Epithelial cell of esophagus (primary cell): Measurements from ENCODE around the gene OR52W1.

ENCODE experiments used
- DNase-seq: peaks from one replicate; pipeline ENCODE4 v3.0.0; 2010; ENCODE audit warnings: low read depth
- H3K4me3 ChIP-seq: 2 replicates; pipeline ENCODE4 v1.5.1; 2011; ENCODE audit warnings: mild to moderate bottlenecking, low read length, control low read depth
- CTCF ChIP-seq: IDR thresholded peaks from 2 replicates; pipeline ENCODE4 v1.5.1; 2011; ENCODE audit warnings: low read depth, mild to moderate bottlenecking, low read length, control low read depth, inconsistent platforms; ENCODE audit not compliant: insufficient read depth; ENCODE audit errors: missing control alignments

OR52W1 gene

GRCh38 chr11:6203327-6203726 lies 4.3 kb downstream of the OR52W1 start:
- H3K4me3 ChIP-seq, result no peak overlapping the region
- TF ChIP-seq CTCF, result no peak
- no peak for DNase-seq

DNA sequence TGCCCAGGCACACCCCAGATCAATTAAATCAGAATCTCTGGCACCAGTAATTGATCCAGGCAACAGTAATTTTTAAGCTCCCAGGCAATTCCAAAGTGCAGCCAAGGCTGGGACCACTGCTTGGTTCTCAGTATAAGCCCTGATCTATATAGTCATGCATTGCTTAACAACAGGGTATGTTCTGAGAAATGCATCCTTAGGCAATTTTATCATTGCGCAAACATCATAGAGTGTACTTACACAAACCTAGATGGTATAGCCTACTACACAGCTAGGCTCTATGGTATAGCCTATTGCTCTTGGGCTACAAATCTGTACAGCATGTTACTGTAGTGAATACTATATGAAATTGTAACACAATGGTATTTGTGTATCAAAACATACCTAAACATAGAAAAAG lies 5.7 kb downstream of the OR52W1 start:
- TF ChIP-seq CTCF, result no peak
- DNase-seq, result peak; percentile 71
- no peak overlapping the region for H3K4me3 ChIP-seq

GRCh38 chr11:6205366-6205765 lies 6.3 kb downstream of the OR52W1 start, which contains the start of gene C11orf42:
C11orf42 (plus strand) TSS chr11:6205557; CDS start chr11:6205616, 59 bp downstream.
- no peak for DNase-seq
- TF ChIP-seq CTCF, result no peak
- H3K4me3 ChIP-seq, result no peak within 1 kb of the TSS

DNA sequence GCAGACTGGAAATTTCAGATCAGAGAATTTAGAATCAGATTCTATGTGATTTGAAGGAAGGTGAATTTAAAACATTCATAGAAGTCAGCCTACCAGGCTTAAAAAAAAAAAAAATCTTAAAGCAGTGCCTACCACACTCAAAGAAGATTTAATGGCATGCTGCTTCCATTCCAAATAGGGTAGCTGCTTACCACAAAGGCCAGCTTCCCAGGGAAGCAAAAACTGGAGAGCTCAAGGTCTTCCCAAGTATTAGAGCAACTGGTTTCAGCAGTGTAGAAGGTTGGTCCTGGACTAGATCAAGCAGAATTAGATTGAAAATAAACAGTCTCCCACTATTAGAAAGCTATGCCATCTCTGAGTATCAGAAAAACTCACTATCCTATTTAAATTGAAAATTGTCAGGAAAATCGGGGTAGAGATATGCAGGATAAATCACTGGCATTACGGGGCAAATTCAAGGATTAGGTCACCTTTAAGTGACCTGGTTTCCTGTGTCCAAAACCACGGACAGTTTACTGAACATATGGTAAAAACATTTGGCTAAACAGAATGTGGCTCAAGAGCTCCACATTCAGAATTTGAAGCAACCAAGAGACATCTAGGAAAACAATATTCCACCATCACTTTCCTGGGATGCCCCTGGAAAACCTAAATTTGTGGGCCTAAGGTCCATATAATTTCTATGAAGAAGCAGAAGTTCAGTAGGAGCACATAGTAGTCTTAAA lies 7.6 kb downstream of the OR52W1 start:
- no peak for DNase-seq
- no peak for TF ChIP-seq CTCF
- no peak overlapping the region for H3K4me3 ChIP-seq

DNA sequence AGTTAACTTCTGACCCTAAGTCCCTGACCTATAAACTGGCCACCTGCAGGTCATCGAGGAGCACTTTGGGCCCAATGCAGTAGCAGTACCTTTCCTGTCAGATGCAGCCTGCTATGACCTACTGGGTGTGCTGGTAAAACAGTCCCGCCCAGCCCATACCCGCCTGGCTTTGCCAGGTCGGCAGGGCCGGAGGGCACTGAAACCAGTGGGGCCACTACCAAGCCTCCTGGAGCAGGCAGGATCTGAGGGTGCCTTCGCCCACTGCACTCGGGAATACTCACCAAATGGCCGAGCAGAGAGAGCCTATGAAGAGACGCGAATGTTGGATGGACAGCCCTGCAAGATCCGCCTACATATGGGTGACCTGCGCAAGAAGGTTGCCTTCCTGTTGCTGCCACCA lies 10.8 kb downstream of the OR52W1 start:
- no peak for DNase-seq
- H3K4me3 ChIP-seq, result no peak overlapping the region
- no peak for TF ChIP-seq CTCF

DNA sequence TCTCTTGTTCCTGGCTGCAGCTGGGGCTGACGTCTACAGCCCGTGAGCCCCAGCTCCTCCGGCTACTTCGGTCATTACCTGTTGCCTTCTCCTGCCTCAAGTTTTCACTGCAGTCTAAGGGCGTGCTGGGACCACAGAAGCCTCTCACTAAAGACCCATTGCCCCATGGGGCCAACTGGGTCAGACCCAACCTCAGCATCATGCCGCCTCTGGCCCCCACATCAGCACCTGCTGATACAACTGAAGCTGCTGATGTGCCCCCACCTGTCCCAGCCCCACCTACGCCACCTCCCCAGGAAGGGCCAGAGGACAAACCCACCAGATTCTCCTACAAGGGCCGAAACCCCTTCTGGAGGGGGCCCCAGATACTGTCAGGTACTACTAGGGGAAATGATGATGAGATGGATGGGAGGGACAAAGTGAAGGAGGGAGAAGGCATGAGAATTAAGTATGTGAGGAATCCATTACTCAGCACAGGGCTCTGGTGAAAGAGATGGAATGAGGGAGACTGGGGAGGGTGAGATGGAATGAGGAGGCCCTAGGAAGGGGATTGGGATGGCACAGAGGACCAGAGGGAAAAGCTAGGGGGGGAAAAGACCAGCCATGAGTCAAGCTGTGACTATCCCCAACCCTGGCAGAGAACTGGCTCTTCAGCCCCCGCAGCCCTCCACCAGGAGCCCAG lies 11.4 kb downstream of the OR52W1 start:
- no peak overlapping the region for H3K4me3 ChIP-seq
- no peak for TF ChIP-seq CTCF
- no peak for DNase-seq
